ENCODE results near the gene FGD3. TPM values are rescaled to one million over a fixed set of nuclear protein-coding genes. Genes with fewer than 3 reads are reported as not detected.

The FGD3 gene
- total RNA-seq, 1 donor from 2014 or later = 1.8 TPM

GRCh38 chr9:93020771-93021670, 73.7 kb downstream of the FGD3 start:
- intact Hi-C loops (cut with micrococcal nuclease) = no loop called here
- no peaks in the 10 kb centered on the region for H3K36me3 ChIP-seq
- TF ChIP-seq, protein P1, sequence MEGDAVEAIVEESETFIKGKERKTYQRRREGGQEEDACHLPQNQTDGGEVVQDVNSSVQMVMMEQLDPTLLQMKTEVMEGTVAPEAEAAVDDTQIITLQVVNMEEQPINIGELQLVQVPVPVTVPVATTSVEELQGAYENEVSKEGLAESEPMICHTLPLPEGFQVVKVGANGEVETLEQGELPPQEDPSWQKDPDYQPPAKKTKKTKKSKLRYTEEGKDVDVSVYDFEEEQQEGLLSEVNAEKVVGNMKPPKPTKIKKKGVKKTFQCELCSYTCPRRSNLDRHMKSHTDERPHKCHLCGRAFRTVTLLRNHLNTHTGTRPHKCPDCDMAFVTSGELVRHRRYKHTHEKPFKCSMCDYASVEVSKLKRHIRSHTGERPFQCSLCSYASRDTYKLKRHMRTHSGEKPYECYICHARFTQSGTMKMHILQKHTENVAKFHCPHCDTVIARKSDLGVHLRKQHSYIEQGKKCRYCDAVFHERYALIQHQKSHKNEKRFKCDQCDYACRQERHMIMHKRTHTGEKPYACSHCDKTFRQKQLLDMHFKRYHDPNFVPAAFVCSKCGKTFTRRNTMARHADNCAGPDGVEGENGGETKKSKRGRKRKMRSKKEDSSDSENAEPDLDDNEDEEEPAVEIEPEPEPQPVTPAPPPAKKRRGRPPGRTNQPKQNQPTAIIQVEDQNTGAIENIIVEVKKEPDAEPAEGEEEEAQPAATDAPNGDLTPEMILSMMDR (IDR thresholded peaks at IDR 0.05; ENCODE audit: borderline replicate concordance) = no peak
- no peak for DNase-seq
- H3K4me1 ChIP-seq = no peaks in the 10 kb centered on the region
- no peaks in the 10 kb centered on the region for H3K9me3 ChIP-seq (replicated peaks)
- no peak overlapping the region for H3K27ac ChIP-seq (replicated peaks)
- H3K4me3 ChIP-seq = no peak overlapping the region
- H3K27me3 ChIP-seq (ENCODE audit: low read depth) = peaks cover under 1% of the 10 kb centered on the region

GRCh38 chr9:93022066-93022465, 74.7 kb downstream of the FGD3 start:
- intact Hi-C loops (cut with micrococcal nuclease) = no loop called here
- H3K4me1 ChIP-seq = no peaks in the 10 kb centered on the region
- TF ChIP-seq, protein P1 (IDR thresholded peaks at IDR 0.05; ENCODE audit: borderline replicate concordance) = no peak

DNA sequence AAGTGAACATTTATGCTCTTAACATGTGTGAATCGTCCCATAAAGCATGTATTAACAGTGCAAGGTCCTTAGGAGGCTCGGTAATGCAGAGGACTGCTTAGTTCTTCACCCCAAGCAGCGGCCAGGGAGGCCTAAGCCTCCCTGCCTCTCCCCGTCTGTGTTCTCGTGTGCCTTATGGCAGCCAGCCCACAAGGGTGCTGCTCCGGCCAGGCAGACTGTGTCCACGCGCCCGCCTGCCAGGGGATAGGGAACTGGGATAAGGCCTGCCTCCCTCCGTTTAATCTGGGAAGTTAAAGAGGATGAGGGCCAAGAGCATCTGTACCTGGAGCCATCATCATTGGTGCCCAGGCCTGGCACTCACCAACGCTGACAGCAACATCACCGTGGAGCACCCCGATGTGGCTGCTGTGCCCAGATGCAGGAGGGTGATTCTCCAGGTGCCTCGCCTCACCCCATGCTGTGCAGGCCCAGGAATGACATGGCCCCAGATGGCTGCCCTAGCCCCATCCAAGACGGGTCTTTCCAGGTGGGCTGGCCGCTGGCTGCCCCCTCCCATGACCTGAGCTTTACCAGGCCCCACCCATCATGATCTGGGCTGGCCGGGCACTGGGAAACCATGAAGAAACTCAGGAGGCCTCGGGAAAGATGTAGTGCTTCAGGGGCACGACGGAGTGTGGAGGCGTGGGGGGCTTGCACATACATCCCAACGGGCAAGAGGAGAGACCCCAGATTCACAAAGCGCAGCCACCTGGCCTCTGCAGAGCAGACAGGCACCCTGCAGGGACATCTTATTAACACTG, 75.6 kb downstream of the FGD3 start:
- Histone ChIP-seq H3K27me3 (ENCODE audit: low read depth) (no peaks in the 10 kb centered on the region), H3K36me3 (no peaks in the 10 kb centered on the region), H3K4me1 (no peaks in the 10 kb centered on the region), H3K4me3 (no peak overlapping the region), H3K9me3 (replicated peaks) (no peaks in the 10 kb centered on the region), H3K27ac (replicated peaks) (no peak overlapping the region)
- TF ChIP-seq, protein P1 (IDR thresholded peaks at IDR 0.05; ENCODE audit: borderline replicate concordance) = no peak
- no peak for DNase-seq
- intact Hi-C loops (cut with micrococcal nuclease) = no loop called here

More at GRCh38 chr9:93022066-93022465, 74.7 kb downstream of the FGD3 start:
- no peaks in the 10 kb centered on the region for H3K27me3 ChIP-seq (ENCODE audit: low read depth)
- no peaks in the 10 kb centered on the region for H3K36me3 ChIP-seq
- no peak overlapping the region for H3K4me3 ChIP-seq
- no peak overlapping the region for H3K27ac ChIP-seq (replicated peaks)
- DNase-seq = no peak
- H3K9me3 ChIP-seq (replicated peaks) = no peaks in the 10 kb centered on the region

- Histone ChIP-seq H3K9me3 (replicated peaks) (no peaks in the 10 kb centered on the region), H3K27me3 (ENCODE audit: low read depth) (no peaks in the 10 kb centered on the region), H3K4me3 (no peak overlapping the region), H3K4me1 (no peaks in the 10 kb centered on the region), H3K27ac (replicated peaks) (no peak overlapping the region), H3K36me3 (no peaks in the 10 kb centered on the region)
- intact Hi-C loops (cut with micrococcal nuclease) = no loop called here
- no peak for DNase-seq
- TF ChIP-seq, protein P1 (IDR thresholded peaks at IDR 0.05; ENCODE audit: borderline replicate concordance) = no peak
Observed at GRCh38 chr9:93023521-93023815, 76.1 kb downstream of the FGD3 start.

DNA sequence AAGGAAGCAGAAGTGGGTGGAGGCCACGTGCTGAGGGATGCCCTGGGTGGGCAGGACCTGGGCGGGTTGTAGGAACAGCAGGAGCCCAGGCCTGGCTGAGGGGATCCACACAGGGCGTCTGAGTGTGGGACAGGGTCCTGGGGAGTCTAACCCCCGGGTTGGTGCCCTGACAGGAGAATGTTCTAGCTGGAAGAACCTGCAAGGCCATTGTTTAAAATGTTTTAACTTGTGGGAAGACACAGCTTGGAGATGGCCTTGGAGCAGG, 77.3 kb downstream of the FGD3 start:
- no peak for DNase-seq
- no peak overlapping the region for H3K27ac ChIP-seq (replicated peaks)
- no peaks in the 10 kb centered on the region for H3K36me3 ChIP-seq
- intact Hi-C loops (cut with micrococcal nuclease) = no loop called here
- peaks cover 4% of the 10 kb centered on the region for H3K27me3 ChIP-seq (ENCODE audit: low read depth)
- TF ChIP-seq, protein P1 (IDR thresholded peaks at IDR 0.05; ENCODE audit: borderline replicate concordance) = no peak
- H3K9me3 ChIP-seq (replicated peaks) = no peaks in the 10 kb centered on the region
- H3K4me3 ChIP-seq = no peak overlapping the region
- H3K4me1 ChIP-seq = no peaks in the 10 kb centered on the region

All from left ventricle myocardium inferior (tissue), 1 donor.